Tibial nerve (tissue), 4 donors: Measurements from ENCODE around the gene DMXL1. TPM values are rescaled to one million over a fixed set of nuclear protein-coding genes. Genes with fewer than 3 reads are reported as not detected.
"Not testable (repeated sequence)": the region's sequence is repeated elsewhere in the genome, so short reads cannot be mapped to it uniquely, and the experiment has no call there.

ENCODE experiments used
- DNase-seq, 2 donors: peaks; one replicate each; pipeline ENCODE4 v3.0.0-alpha.2; 2019; ENCODE audit warnings: low spot score in 2 of 2
- H3K27ac ChIP-seq, 4 donors: fragments of 200-600 bp; sonication (generic) in 3 of 4; one replicate each; pipeline ENCODE4 v1.5.1; 2017 to 2019; ENCODE audit warnings: mild to moderate bottlenecking in 1 of 4
- H3K27me3 ChIP-seq, 2 donors: fragments of 200-600 bp; sonication (generic) in 1 of 2; one replicate each; pipeline versions ENCODE4 v1.5.1 to v1.6.0; 2017 to 2019
- H3K36me3 ChIP-seq, 3 donors: fragments of 200-600 bp; sonication (generic); one replicate each; pipeline ENCODE4 v1.5.1; 2018 to 2019
- H3K4me1 ChIP-seq, 4 donors: fragments of 200-600 bp; sonication (generic) in 3 of 4; one replicate each; pipeline ENCODE4 v1.5.1; 2017 to 2019
- H3K4me3 ChIP-seq, 4 donors: fragments of 200-600 bp; sonication (generic) in 3 of 4; one replicate each; pipeline ENCODE4 v1.5.1; 2017 to 2019; ENCODE audit warnings: mild to moderate bottlenecking in 1 of 4, moderate library complexity in 1 of 4
- H3K9me3 ChIP-seq, 4 donors: fragments of 200-600 bp; sonication (generic) in 3 of 4; one replicate each; pipeline ENCODE4 v1.5.1; 2017 to 2019
- EP300 ChIP-seq, 2 donors: sonication (generic); formaldehyde crosslinking; IDR thresholded peaks; one replicate each; pipeline ENCODE4 v1.6.1; 2017; ENCODE audit warnings: antibody characterized with exemption in 2 of 2, mild to moderate bottlenecking in 1 of 2
- POLR2A ChIP-seq, 2 donors: fragments of 450-650 bp; IDR thresholded peaks; one replicate each; pipeline ENCODE4 v1.6.1; 2017; ENCODE audit warnings: antibody characterized with exemption in 2 of 2, mild to moderate bottlenecking in 2 of 2, moderate library complexity in 2 of 2
- WGBS, 2 donors: methylation state at CpG; one replicate each; pipeline ENCODE4 v1.1.5; 2018; 5-methylcytosine and 5-hydroxymethylcytosine counted together
- total RNA-seq, 4 donors: library from RNA; depleted of rRNA; stranded (reverse); fragments of >200 nt; gene quantifications; one replicate each; pipeline ENCODE4 v1.1.0, GENCODE V29; 2016
- TF ChIP-seq, protein P1 (sequence below), 5 experiments: fragments of 200-600 bp in 3 of 5; fragments of 450-650 bp in 2 of 5; sonication (generic) in 3 of 5; IDR thresholded peaks; one replicate each; pipeline ENCODE4 v1.5.1; 2016 to 2019; ENCODE audit warnings: antibody characterized with exemption in 5 of 5, mild to moderate bottlenecking in 3 of 5, moderate library complexity in 2 of 5

DMXL1 gene
- total RNA-seq, 4 donors from 2014 or later = 59.1 to 101 (median 76.1) TPM

- Histone ChIP-seq H3K36me3 (peaks cover 0 to 41% (median 0%) of the 10 kb centered on the region in 3 donors), H3K4me3 (no peak overlapping the region), H3K4me1 (no peaks in the 10 kb centered on the region), H3K27me3 (no peaks in the 10 kb centered on the region), H3K9me3 (no peaks in the 10 kb centered on the region), H3K27ac (no peak overlapping the region)
- TF ChIP-seq POLR2A (IDR thresholded peaks at IDR 0.05) (no peak), EP300 (IDR thresholded peaks at IDR 0.05) (no peak)
- TF ChIP-seq, protein P1, sequence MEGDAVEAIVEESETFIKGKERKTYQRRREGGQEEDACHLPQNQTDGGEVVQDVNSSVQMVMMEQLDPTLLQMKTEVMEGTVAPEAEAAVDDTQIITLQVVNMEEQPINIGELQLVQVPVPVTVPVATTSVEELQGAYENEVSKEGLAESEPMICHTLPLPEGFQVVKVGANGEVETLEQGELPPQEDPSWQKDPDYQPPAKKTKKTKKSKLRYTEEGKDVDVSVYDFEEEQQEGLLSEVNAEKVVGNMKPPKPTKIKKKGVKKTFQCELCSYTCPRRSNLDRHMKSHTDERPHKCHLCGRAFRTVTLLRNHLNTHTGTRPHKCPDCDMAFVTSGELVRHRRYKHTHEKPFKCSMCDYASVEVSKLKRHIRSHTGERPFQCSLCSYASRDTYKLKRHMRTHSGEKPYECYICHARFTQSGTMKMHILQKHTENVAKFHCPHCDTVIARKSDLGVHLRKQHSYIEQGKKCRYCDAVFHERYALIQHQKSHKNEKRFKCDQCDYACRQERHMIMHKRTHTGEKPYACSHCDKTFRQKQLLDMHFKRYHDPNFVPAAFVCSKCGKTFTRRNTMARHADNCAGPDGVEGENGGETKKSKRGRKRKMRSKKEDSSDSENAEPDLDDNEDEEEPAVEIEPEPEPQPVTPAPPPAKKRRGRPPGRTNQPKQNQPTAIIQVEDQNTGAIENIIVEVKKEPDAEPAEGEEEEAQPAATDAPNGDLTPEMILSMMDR (IDR thresholded peaks at IDR 0.05) = no peak
- DNase-seq = no peak
Measured at GRCh38 chr5:119221330-119221729, 150.4 kb downstream of the DMXL1 start.

DNA sequence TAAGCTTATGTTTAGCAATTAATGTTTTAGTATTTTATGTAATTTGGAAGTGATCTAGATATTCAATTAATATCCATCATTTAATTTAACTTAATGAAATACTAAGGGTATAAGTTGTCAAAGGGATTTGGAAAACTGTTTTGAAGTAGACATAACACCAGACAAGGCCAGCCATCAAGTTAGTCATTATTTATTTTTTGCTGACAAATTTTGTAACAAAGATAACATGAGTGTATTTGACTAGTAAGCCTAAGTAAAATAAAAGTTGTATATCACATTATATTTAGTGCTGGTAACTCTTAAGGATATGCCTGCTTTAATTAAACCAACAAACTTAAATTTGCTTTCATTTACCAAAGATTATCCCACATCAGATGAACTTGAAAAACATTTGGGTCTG is 159.1 kb downstream of the DMXL1 start:
- TF ChIP-seq EP300 (IDR thresholded peaks at IDR 0.05) (no peak), POLR2A (IDR thresholded peaks at IDR 0.05) (no peak)
- TF ChIP-seq, protein P1 (IDR thresholded peaks at IDR 0.05) = no peak
- DNase-seq = no peak
- H3K27me3 ChIP-seq = no peaks in the 10 kb centered on the region
- H3K4me3 ChIP-seq = no peak overlapping the region
- no peak overlapping the region for H3K27ac ChIP-seq
- peaks cover 0 to 39% (median 0%) of the 10 kb centered on the region in 3 donors for H3K36me3 ChIP-seq
- H3K9me3 ChIP-seq = no peaks in the 10 kb centered on the region
- no peaks in the 10 kb centered on the region for H3K4me1 ChIP-seq

DNA sequence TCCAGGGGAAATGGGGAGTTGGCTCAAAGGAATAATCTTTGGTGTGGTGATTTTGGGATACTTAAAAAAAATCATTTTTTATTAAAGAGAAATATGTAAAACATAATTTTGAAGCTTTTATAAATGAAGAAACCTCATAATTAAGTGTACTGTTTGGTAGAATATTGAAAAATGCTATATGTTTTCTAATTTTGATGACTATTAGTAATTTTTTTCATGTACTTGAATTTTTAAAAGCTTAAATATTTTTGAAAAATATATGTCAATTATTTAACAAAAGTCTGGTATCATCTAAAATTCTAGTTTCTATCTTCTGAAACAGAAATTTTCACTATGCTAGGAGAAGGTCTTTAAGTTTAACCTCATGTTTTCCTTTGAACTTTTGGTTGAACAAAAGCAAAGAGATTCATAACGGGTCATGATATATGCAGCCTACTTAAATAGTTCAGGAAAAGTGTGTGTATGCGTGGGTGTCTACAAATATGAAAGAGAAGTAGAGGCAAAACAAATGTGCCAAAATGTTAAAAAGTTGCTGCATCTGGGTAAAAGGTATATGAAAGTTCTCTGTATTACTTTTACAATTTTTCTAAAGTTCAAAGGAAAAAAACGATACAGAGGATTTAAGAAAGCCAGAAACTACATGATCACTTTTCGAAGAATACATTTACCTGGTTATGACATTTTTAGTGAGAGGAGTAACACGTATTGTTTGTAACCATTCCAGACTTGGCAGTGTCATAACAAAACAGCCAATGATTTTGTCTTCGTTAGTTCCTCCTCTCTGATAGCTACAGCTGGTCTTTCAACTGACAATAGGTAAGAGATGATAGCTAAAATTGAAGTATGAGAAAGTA is 167.6 kb downstream of the DMXL1 start:
- Histone ChIP-seq H3K9me3 (no peaks in the 10 kb centered on the region), H3K4me3 (no peak overlapping the region), H3K4me1 (no peaks in the 10 kb centered on the region), H3K27me3 (no peaks in the 10 kb centered on the region), H3K27ac (no peak overlapping the region), H3K36me3 (peaks cover 0 to 44% (median 0%) of the 10 kb centered on the region in 3 donors)
- TF ChIP-seq, protein P1 (IDR thresholded peaks at IDR 0.05) = no peak
- TF ChIP-seq POLR2A (IDR thresholded peaks at IDR 0.05) (no peak), EP300 (IDR thresholded peaks at IDR 0.05) (no peak)
- WGBS, 2 donors = 87% methylated on average over 6 of the region's 6 CpGs
- DNase-seq = no peak

DNA sequence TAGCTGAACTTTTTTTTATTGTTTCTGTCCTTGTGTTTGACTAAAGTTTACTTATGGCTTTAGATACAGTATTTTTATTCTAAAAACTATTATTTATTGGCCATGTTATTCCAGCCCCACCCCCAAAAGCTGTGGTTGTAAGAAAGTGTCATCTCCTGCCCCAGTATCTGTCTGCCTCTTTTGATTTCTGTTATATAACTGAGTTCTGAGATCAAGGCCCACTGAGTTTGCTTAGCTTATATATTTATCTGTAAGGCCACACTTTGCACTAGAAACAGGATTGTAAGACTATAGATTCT is 168.2 kb downstream of the DMXL1 start:
- Histone ChIP-seq H3K4me3 (no peak overlapping the region), H3K4me1 (no peaks in the 10 kb centered on the region), H3K9me3 (no peaks in the 10 kb centered on the region), H3K36me3 (peaks cover 0 to 38% (median 0%) of the 10 kb centered on the region in 3 donors), H3K27ac (no peak overlapping the region), H3K27me3 (no peaks in the 10 kb centered on the region)
- no peak for DNase-seq
- TF ChIP-seq POLR2A (IDR thresholded peaks at IDR 0.05) = no peak
- no peak for TF ChIP-seq EP300 (IDR thresholded peaks at IDR 0.05)
- TF ChIP-seq, protein P1 (IDR thresholded peaks at IDR 0.05) = no peak

DNA sequence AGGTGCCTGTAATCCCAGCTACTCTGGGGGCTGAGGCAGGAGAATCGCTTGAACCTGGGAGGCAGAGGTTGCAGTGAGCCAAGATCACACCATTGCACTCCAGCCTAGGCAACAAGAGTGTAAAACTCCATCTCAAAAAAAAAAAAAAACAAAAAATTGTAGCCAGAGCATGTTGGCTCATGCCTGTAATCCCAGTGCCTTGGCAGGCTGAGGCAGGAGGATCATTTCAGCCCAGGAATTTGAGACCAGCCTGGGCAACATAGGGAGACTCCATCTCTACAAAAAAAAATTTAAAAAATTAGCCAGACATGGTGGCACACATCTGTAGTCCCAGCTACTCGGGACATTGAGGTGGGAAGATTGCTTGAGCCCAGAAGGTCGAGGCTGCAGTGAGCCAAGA is 168.9 kb downstream of the DMXL1 start:
- 91 to 93% methylated on average over 3 of the region's 3 CpGs for WGBS, 2 donors
- H3K36me3 ChIP-seq = peaks cover 0 to 31% (median 0%) of the 10 kb centered on the region in 3 donors
- H3K4me3 ChIP-seq, DNase-seq, H3K9me3 ChIP-seq, H3K4me1 ChIP-seq, H3K27ac ChIP-seq, H3K27me3 ChIP-seq: not testable (repeated sequence)
